Vagina (tissue), 2 donors: Measurements from ENCODE around the gene TERB1. TPM values are rescaled to one million over a fixed set of nuclear protein-coding genes. Genes with fewer than 3 reads are reported as not detected.
A peak's percentile ranks its signal among the peaks of the same experiment; 100 is the strongest.

Experiments
- DNase-seq, 2 donors: peaks; one replicate each; pipeline ENCODE4 v3.0.0-alpha.2; 2017; ENCODE audit errors: extremely low spot score in 2 of 2
- H3K27ac ChIP-seq: fragments of 200-600 bp; sonication (generic); one replicate; pipeline ENCODE4 v1.5.1; 2019
- H3K27me3 ChIP-seq: fragments of 200-600 bp; sonication (generic); one replicate; pipeline ENCODE4 v1.5.1; 2019
- H3K36me3 ChIP-seq, 2 donors: fragments of 200-600 bp; sonication (generic); one replicate each; pipeline ENCODE4 v1.5.1; 2017 to 2019
- H3K4me1 ChIP-seq: fragments of 200-600 bp; sonication (generic); one replicate; pipeline ENCODE4 v1.5.1; 2019
- H3K4me3 ChIP-seq, 2 donors: fragments of 200-600 bp; sonication (generic); 1 replicate in 1 of 2; 2 replicates in 1 of 2; pipeline ENCODE4 v1.5.1; 2016 to 2019
- H3K9me3 ChIP-seq: fragments of 200-600 bp; sonication (generic); one replicate; pipeline ENCODE4 v1.5.1; 2019
- CTCF ChIP-seq, 3 experiments: fragments of 450-650 bp in 2 of 3; fragments of 200-600 bp in 1 of 3; sonication (generic) in 1 of 3; IDR thresholded peaks; one replicate each; pipeline ENCODE4 v1.5.1; 2017 to 2019; ENCODE audit warnings: antibody characterized with exemption in 3 of 3, mild to moderate bottlenecking in 2 of 3, moderate library complexity in 2 of 3
- POLR2A ChIP-seq, 2 donors: fragments of 450-650 bp; IDR thresholded peaks; one replicate each; pipeline ENCODE4 v1.6.1; 2017; ENCODE audit warnings: antibody characterized with exemption in 2 of 2, mild to moderate bottlenecking in 2 of 2, moderate library complexity in 2 of 2
- POLR2AphosphoS5 ChIP-seq, 2 donors: sonication (generic); formaldehyde crosslinking; IDR thresholded peaks; one replicate each; pipeline ENCODE4 v1.9.0; 2017; ENCODE audit warnings: antibody characterized with exemption in 2 of 2, mild to moderate bottlenecking in 2 of 2, low read depth in 1 of 2; ENCODE audit not compliant: insufficient read depth in 1 of 2
- intact Hi-C: fragments of 100-400 bp; cut with DNase I; formaldehyde crosslinking; loops from one replicate; pipeline ENCODE4 v1.15.1; 2023
- total RNA-seq: library from RNA; depleted of rRNA; stranded (reverse); fragments of >200 nt; gene quantifications from one replicate; pipeline ENCODE4 v1.2.3, GENCODE V29; 2016

The TERB1 gene
- total RNA-seq, 1 donor from 2014 or later: not detected

- intact Hi-C loops: loop anchor here (10.0 kb wide), 1 partner anchor 144 kb away; no protein-coding TSS in a partner anchor
- H3K27ac ChIP-seq: no peak overlapping the region
- no peaks in the 10 kb centered on the region for H3K4me1 ChIP-seq
- TF ChIP-seq POLR2AphosphoS5 (IDR thresholded peaks at IDR 0.05; ENCODE audit: insufficient read depth in 1 of 2, low read depth in 1 of 2) (no peak), CTCF (IDR thresholded peaks at IDR 0.05) (no peak), POLR2A (IDR thresholded peaks at IDR 0.05) (no peak)
- no peaks in the 10 kb centered on the region for H3K9me3 ChIP-seq
- peaks cover 3 to 42% of the 10 kb centered on the region in 2 donors for H3K36me3 ChIP-seq
- DNase-seq: no peak
- no peaks in the 10 kb centered on the region for H3K27me3 ChIP-seq
- no peak overlapping the region for H3K4me3 ChIP-seq
Measured at GRCh38 chr16:66720766-66721165, 80.6 kb downstream of the TERB1 start.

GRCh38 chr16:66719246-66719645 lies 82.1 kb downstream of the TERB1 start:
- DNase-seq: no peak
- H3K27me3 ChIP-seq: no peaks in the 10 kb centered on the region
- no peaks in the 10 kb centered on the region for H3K4me1 ChIP-seq
- H3K36me3 ChIP-seq: peaks cover 3 to 27% of the 10 kb centered on the region in 2 donors
- intact Hi-C loops: loop anchor here (2.0 kb wide), 1 partner anchor 38 kb away; no protein-coding TSS in a partner anchor
- no peaks in the 10 kb centered on the region for H3K9me3 ChIP-seq
- TF ChIP-seq CTCF (IDR thresholded peaks at IDR 0.05) (no peak), POLR2A (IDR thresholded peaks at IDR 0.05) (no peak), POLR2AphosphoS5 (IDR thresholded peaks at IDR 0.05; ENCODE audit: insufficient read depth in 1 of 2, low read depth in 1 of 2) (no peak)
- no peak overlapping the region for H3K27ac ChIP-seq
- no peak overlapping the region for H3K4me3 ChIP-seq

GRCh38 chr16:66717776-66718175 lies 83.6 kb downstream of the TERB1 start:
- TF ChIP-seq CTCF (IDR thresholded peaks at IDR 0.05) (no peak), POLR2A (IDR thresholded peaks at IDR 0.05) (no peak), POLR2AphosphoS5 (IDR thresholded peaks at IDR 0.05; ENCODE audit: insufficient read depth in 1 of 2, low read depth in 1 of 2) (no peak)

GRCh38 chr16:66717112-66717675 lies 84.2 kb downstream of the TERB1 start:
- intact Hi-C loops: no loop called here
- Histone ChIP-seq H3K4me3 (no peak overlapping the region), H3K27ac (no peak overlapping the region), H3K4me1 (no peaks in the 10 kb centered on the region), H3K36me3 (peaks cover 0 to 8% of the 10 kb centered on the region in 2 donors), H3K27me3 (no peaks in the 10 kb centered on the region), H3K9me3 (no peaks in the 10 kb centered on the region)
- no peak for TF ChIP-seq POLR2A (IDR thresholded peaks at IDR 0.05)
- peak in 1 of 3 experiments; percentile 20 for TF ChIP-seq CTCF (IDR thresholded peaks at IDR 0.05)
- DNase-seq: no peak

More at GRCh38 chr16:66717776-66718175, 83.6 kb downstream of the TERB1 start:
- H3K27ac ChIP-seq: no peak overlapping the region
- H3K27me3 ChIP-seq: no peaks in the 10 kb centered on the region
- H3K4me1 ChIP-seq: no peaks in the 10 kb centered on the region
- H3K36me3 ChIP-seq: peaks cover 0 to 13% of the 10 kb centered on the region in 2 donors
- H3K4me3 ChIP-seq: no peak overlapping the region
- intact Hi-C loops: loop anchor here (2.0 kb wide), 1 partner anchor 39 kb away; no protein-coding TSS in a partner anchor
- no peaks in the 10 kb centered on the region for H3K9me3 ChIP-seq
- DNase-seq: no peak

- no peaks in the 10 kb centered on the region for H3K9me3 ChIP-seq
- H3K36me3 ChIP-seq: peaks cover 0 to 5% of the 10 kb centered on the region in 2 donors
- intact Hi-C loops: no loop called here
- no peak overlapping the region for H3K27ac ChIP-seq
- H3K27me3 ChIP-seq: no peaks in the 10 kb centered on the region
- no peak overlapping the region for H3K4me3 ChIP-seq
- no peaks in the 10 kb centered on the region for H3K4me1 ChIP-seq
- no peak for TF ChIP-seq CTCF (IDR thresholded peaks at IDR 0.05)
- no peak for DNase-seq
Measured at GRCh38 chr16:66714654-66715307, 86.6 kb downstream of the TERB1 start.
